Stimulated activated CD4-positive, alpha-beta T cell treated with anti-CD3 and anti-CD28 coated beads, Interleukin-12 subunit alpha, Interleukin-12 subunit beta, amount 100 ng/mL, for 48 hours (primary cell): ENCODE measurements around the gene DNM1.

Experiments used
- DNase-seq, 3 donors: peaks; one replicate each; pipeline ENCODE4 v3.0.0-alpha.2; 2020; ENCODE audit warnings: low read depth in 2 of 3, low spot score in 1 of 3

Gene DNM1

GRCh38 chr9:128304136-128304970 is 101.2 kb downstream of the DNM1 start:
- no peak for DNase-seq
